ENCODE measurements around the gene SMIM33.
"Not testable (repeated sequence)": the region's sequence is repeated elsewhere in the genome, so short reads cannot be mapped to it uniquely, and the experiment has no call there.

Gene SMIM33

GRCh38 chr5:139468421-139468931 lies 2.3 kb upstream of the SMIM33 start:
- DNase-seq (ENCODE audit: insufficient read length, low spot score) = no peak
- no peak for TF ChIP-seq POLR2AphosphoS5 (IDR thresholded peaks at IDR 0.05; ENCODE audit: low read depth, low read length)
- no peak for TF ChIP-seq POU2F2 (IDR thresholded peaks at IDR 0.05; ENCODE audit: low read depth, low read length)
- no peak for TF ChIP-seq POLR2A (IDR thresholded peaks at IDR 0.05; ENCODE audit: low read depth, low read length)
- TF ChIP-seq PAX5 (IDR thresholded peaks at IDR 0.05; ENCODE audit: insufficient read depth, low read length, severe bottlenecking) = no peak
- TF ChIP-seq TAF1 (IDR thresholded peaks at IDR 0.05; ENCODE audit: low read depth, low read length) = no peak
- TF ChIP-seq SPI1 (IDR thresholded peaks at IDR 0.05; ENCODE audit: low read depth, low read length) = no peak
- no peak for FAIRE-seq

GRCh38 chr5:139472386-139473030 lies 1.7 kb downstream of the SMIM33 start:
- TF ChIP-seq SPI1 (IDR thresholded peaks at IDR 0.05; ENCODE audit: low read depth, low read length) (no peak), POLR2AphosphoS5 (IDR thresholded peaks at IDR 0.05; ENCODE audit: low read depth, low read length) (no peak), POU2F2 (IDR thresholded peaks at IDR 0.05; ENCODE audit: low read depth, low read length) (no peak), PAX5 (IDR thresholded peaks at IDR 0.05; ENCODE audit: insufficient read depth, low read length, severe bottlenecking) (no peak), POLR2A (IDR thresholded peaks at IDR 0.05; ENCODE audit: low read depth, low read length) (no peak), TAF1 (IDR thresholded peaks at IDR 0.05; ENCODE audit: low read depth, low read length) (no peak)
- FAIRE-seq (no peak), DNase-seq (ENCODE audit: insufficient read length, low spot score) (no peak)

DNA sequence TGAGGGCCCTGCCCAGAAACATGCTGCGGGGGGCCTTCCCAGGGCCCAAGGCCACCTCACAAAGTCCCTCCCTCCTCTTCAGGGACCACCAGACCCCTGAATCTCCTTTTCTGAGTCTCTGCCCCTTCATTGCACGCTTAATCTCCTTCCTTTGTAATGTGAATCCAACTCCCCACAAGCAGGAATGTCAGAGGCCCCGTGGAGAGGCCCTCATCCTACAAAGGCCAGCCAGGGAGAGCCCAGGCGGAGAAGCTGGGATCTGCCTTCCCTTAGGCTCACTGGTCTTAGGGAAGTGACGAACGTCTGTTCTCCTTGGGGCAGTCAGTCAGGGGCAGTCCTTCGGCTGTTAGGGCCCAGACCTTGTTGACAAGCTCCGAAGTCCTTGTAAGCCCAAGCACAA lies 2.3 kb downstream of the SMIM33 start:
- no peak for TF ChIP-seq PAX5 (IDR thresholded peaks at IDR 0.05; ENCODE audit: insufficient read depth, low read length, severe bottlenecking)
- FAIRE-seq (no peak), DNase-seq (ENCODE audit: insufficient read length, low spot score) (no peak)

DNA sequence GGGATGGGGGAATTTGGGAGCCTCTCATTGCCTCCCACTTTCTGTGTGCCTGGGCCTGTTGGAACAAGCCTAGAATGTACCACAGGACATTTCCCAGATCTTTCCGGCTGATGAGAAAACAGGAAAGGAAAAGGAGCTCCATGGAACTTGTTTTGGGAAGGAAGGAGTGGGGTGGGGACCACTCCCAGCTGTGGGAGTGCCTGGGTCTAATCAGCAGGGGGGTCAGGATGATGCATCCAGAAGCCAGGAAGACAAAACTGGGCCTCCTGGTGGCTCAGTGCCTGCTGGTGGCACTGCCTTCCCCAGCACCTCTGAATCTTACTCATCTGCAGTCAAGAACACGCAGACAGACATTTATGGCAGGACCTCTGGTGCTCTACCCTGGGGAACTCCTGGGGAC lies 2.8 kb downstream of the SMIM33 start:
- DNase-seq (ENCODE audit: insufficient read length, low spot score) = no peak
- no peak for FAIRE-seq
- TF ChIP-seq POLR2A (IDR thresholded peaks at IDR 0.05; ENCODE audit: low read depth, low read length) = no peak
- TF ChIP-seq TAF1 (IDR thresholded peaks at IDR 0.05; ENCODE audit: low read depth, low read length) = no peak
- no peak for TF ChIP-seq POLR2AphosphoS5 (IDR thresholded peaks at IDR 0.05; ENCODE audit: low read depth, low read length)
- TF ChIP-seq SPI1 (IDR thresholded peaks at IDR 0.05; ENCODE audit: low read depth, low read length) = no peak
- no peak for TF ChIP-seq PAX5 (IDR thresholded peaks at IDR 0.05; ENCODE audit: insufficient read depth, low read length, severe bottlenecking)
- no peak for TF ChIP-seq POU2F2 (IDR thresholded peaks at IDR 0.05; ENCODE audit: low read depth, low read length)

DNA sequence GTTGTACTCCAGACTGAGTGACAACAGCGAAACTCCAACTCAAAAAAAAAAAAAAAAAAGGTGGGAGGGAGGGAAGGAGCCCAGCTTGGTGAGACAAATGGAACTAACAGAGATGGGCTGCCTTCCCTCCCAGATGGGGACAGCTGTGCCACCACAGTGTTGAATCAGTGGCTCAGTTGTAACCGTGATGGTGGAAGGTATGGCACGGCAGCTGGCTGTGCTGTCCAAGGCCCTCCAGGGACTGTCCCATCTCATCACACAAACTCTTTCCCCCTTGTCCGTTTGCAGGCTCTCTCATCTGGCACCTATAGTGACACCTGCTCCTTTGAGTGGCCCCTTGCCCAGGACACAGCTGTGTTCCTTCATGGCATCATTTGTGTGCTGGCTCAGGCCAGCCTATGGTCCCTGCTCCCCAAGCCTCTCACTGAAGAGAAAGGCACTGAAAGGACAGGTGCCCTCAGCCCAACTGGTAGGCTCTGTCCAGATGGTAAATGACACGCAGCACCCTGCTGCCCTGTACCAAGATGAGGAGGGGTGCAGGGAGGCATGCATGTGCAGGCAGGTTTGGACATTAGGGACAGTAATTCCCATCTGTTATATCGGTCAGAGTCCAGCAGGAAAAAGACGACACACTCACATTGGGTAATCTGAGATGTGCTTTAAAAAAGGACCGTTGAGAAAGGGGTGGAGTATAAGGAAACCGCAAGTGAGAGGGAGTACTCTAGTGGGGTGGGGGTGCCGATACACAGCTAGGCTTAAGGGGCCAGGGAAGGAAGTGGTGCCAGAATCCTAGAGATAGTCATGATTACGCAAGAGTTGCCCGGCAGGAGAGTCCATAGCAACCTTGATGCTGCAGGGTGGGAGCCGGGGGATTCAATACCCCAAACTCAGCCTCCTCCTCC lies 4.3 kb downstream of the SMIM33 start:
- FAIRE-seq (peak; percentile 45), DNase-seq (ENCODE audit: insufficient read length, low spot score) (no peak)
- no peak for TF ChIP-seq TAF1 (IDR thresholded peaks at IDR 0.05; ENCODE audit: low read depth, low read length)
- TF ChIP-seq POU2F2 (IDR thresholded peaks at IDR 0.05; ENCODE audit: low read depth, low read length) = 0 out of 2 replicates have a peak, but pooled peaks have one; percentile 19
- TF ChIP-seq POLR2AphosphoS5 (IDR thresholded peaks at IDR 0.05; ENCODE audit: low read depth, low read length) = no peak
- TF ChIP-seq POLR2A (IDR thresholded peaks at IDR 0.05; ENCODE audit: low read depth, low read length) = no peak
- TF ChIP-seq SPI1 (IDR thresholded peaks at IDR 0.05; ENCODE audit: low read depth, low read length) = peak; percentile 30; the same call in 1 of the 2 replicates
- TF ChIP-seq PAX5 (IDR thresholded peaks at IDR 0.05; ENCODE audit: insufficient read depth, low read length, severe bottlenecking) = no peak

DNA sequence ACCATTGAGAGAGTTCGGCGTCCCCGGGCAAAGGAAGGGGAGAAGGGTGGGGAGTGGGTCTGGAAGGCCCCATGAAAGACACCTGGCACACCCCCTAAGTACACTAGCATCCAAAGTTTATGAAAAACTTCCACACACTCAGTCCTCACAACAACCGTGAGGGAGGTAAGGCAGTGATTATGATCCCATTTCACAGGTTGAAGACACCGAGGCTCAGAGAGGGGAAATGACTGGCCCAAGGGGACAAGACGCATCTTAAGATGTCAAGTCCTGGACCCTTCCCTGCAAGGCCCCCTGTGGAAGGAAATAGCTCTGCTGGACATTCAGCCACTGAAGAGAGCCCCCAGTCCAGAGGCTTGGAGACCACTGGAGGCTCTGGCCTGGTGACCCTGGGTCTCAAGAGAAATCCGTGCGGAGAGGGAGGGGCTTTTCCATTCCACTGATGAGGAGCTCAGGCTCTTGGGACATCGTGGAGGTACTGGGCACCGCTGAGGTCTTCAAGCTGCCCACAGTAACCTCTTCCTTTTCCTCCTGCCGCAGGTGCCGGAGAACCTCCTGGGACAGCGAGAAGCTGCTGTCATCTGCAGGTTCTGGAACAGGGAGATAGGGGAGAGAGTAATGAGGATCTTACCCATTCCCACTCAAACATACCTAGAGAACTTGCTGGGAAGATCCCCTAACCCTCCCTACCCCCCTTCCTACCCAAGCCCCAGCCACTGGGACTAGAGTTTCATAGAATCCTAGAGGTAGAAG lies 5.2 kb downstream of the SMIM33 start:
- DNase-seq (ENCODE audit: insufficient read length, low spot score) (no peak), FAIRE-seq (no peak)
- TF ChIP-seq SPI1 (IDR thresholded peaks at IDR 0.05; ENCODE audit: low read depth, low read length) = no peak
- TF ChIP-seq POLR2A (IDR thresholded peaks at IDR 0.05; ENCODE audit: low read depth, low read length) = no peak
- no peak for TF ChIP-seq POU2F2 (IDR thresholded peaks at IDR 0.05; ENCODE audit: low read depth, low read length)
- TF ChIP-seq PAX5 (IDR thresholded peaks at IDR 0.05; ENCODE audit: insufficient read depth, low read length, severe bottlenecking) = no peak
- no peak for TF ChIP-seq TAF1 (IDR thresholded peaks at IDR 0.05; ENCODE audit: low read depth, low read length)
- TF ChIP-seq POLR2AphosphoS5 (IDR thresholded peaks at IDR 0.05; ENCODE audit: low read depth, low read length) = no peak

- not testable (repeated sequence) for DNase-seq (ENCODE audit: insufficient read length, low spot score); FAIRE-seq
Measured at GRCh38 chr5:139478657-139479423, 8.0 kb downstream of the SMIM33 start.

DNA sequence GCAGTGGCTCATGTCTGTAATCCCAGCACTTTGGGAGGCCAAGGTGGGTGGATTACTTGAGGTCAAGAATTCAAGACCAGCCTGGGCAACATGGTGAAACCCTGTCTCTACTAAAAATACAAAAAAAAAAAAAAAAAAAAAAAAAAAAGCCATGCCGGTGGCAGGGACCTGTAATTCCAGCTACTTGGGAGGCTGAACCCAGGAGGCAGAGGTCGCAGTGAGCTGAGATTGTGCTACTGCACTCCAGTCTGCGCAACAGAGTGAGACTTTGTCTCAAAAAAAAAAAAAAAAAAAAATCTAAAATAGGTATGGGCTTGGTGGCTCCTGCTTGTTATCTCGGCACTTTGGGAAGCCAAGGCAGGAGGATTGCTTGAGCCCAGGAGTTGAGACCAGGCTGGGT lies 8.9 kb downstream of the SMIM33 start:
- not testable (repeated sequence) for FAIRE-seq; DNase-seq (ENCODE audit: insufficient read length, low spot score)

- TF ChIP-seq TAF1 (IDR thresholded peaks at IDR 0.05; ENCODE audit: low read depth, low read length) (no peak), POU2F2 (IDR thresholded peaks at IDR 0.05; ENCODE audit: low read depth, low read length) (no peak), POLR2A (IDR thresholded peaks at IDR 0.05; ENCODE audit: low read depth, low read length) (no peak), PAX5 (IDR thresholded peaks at IDR 0.05; ENCODE audit: insufficient read depth, low read length, severe bottlenecking) (no peak), POLR2AphosphoS5 (IDR thresholded peaks at IDR 0.05; ENCODE audit: low read depth, low read length) (no peak), SPI1 (IDR thresholded peaks at IDR 0.05; ENCODE audit: low read depth, low read length) (no peak)
- FAIRE-seq (peak; percentile 9), DNase-seq (ENCODE audit: insufficient read length, low spot score) (no peak)
Measured at GRCh38 chr5:139481122-139481533, 10.3 kb downstream of the SMIM33 start.
